Measurements from ENCODE around the gene GABRB2. TPM values are rescaled to one million over a fixed set of nuclear protein-coding genes. Genes with fewer than 3 reads are reported as not detected.

The GABRB2 gene
- total RNA-seq, 1 donor from 2014 or later, result 0.56 TPM

DNA sequence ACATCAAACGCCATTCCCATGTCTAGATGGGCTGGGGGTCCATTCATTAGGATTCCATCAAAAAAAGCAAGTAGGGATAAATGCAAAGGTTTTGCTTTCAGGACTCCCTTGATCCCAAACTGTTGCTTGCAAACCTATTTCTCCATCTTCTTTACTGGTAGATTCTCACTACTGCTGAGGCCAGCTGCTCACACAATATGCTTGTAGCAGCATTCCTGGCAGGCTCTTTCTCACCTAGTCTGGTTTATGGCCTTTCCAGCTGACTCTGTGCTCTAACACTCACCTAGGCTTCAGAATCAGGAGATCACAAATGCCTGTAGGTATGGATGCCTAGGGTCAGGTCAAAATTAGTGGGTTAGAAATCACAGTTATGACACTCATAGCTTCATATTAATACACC, 274.7 kb downstream of the GABRB2 start:
- no peak overlapping the region for H3K27ac ChIP-seq
- no peak overlapping the region for H3K4me3 ChIP-seq
- intact Hi-C loops (cut with DNase I), result no loop called here
- H3K4me1 ChIP-seq, result no peaks in the 10 kb centered on the region
- no peak for ATAC-seq
- DNase-seq, result no peak
- H3K36me3 ChIP-seq, result no peaks in the 10 kb centered on the region
- no peaks in the 10 kb centered on the region for H3K27me3 ChIP-seq (ENCODE audit: low read depth)
- TF ChIP-seq, protein P1, sequence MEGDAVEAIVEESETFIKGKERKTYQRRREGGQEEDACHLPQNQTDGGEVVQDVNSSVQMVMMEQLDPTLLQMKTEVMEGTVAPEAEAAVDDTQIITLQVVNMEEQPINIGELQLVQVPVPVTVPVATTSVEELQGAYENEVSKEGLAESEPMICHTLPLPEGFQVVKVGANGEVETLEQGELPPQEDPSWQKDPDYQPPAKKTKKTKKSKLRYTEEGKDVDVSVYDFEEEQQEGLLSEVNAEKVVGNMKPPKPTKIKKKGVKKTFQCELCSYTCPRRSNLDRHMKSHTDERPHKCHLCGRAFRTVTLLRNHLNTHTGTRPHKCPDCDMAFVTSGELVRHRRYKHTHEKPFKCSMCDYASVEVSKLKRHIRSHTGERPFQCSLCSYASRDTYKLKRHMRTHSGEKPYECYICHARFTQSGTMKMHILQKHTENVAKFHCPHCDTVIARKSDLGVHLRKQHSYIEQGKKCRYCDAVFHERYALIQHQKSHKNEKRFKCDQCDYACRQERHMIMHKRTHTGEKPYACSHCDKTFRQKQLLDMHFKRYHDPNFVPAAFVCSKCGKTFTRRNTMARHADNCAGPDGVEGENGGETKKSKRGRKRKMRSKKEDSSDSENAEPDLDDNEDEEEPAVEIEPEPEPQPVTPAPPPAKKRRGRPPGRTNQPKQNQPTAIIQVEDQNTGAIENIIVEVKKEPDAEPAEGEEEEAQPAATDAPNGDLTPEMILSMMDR (IDR thresholded peaks at IDR 0.05), result no peak
- H3K9me3 ChIP-seq, result no peaks in the 10 kb centered on the region

DNA sequence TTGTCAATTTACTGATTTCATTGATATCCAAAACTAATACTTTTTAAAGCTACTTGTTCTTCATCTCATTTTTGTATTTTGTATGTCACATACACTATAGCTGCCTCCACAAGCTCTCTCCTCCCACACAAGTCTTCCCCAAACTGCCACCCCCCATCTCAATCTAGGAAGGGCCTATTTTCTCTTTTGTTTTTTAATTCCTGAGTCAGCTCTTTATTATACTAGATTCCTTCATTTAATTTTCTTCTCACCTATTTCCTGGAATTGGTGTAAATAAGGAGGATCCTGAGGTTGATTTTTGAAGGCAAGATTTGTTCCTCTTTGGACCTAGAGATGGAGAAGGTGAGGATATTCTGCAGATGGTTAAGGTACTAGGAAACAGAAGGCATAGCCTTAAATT, 277.4 kb downstream of the GABRB2 start:
- DNase-seq, result no peak
- ATAC-seq, result no peak
- H3K9me3 ChIP-seq, result no peaks in the 10 kb centered on the region
- no peak overlapping the region for H3K4me3 ChIP-seq
- H3K27me3 ChIP-seq (ENCODE audit: low read depth), result no peaks in the 10 kb centered on the region
- H3K4me1 ChIP-seq, result no peaks in the 10 kb centered on the region
- intact Hi-C loops (cut with DNase I), result no loop called here
- H3K36me3 ChIP-seq, result no peaks in the 10 kb centered on the region
- H3K27ac ChIP-seq, result no peak overlapping the region
- TF ChIP-seq, protein P1 (IDR thresholded peaks at IDR 0.05), result no peak

DNA sequence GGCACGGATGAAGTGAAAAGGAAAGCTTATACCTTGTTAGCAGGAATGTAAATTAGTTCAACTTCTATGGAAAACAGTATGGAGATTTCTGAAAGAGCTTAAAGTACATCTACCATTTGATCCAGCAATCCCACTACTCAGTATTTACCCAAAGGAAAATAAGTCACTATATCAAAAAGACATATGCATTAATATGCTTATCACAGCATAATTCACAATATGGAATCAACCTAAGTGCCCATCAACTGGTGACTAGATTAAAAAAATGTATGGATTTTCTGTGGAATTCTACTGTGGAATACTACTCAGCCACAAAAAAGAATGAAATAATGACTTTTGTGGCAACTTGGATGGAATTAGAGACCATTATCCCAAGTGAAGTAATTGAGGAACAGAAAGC, 279.6 kb downstream of the GABRB2 start:
- DNase-seq (no peak), ATAC-seq (no peak)
- TF ChIP-seq, protein P1 (IDR thresholded peaks at IDR 0.05), result no peak
- H3K27ac ChIP-seq, result no peak overlapping the region
- H3K4me1 ChIP-seq, result no peaks in the 10 kb centered on the region
- intact Hi-C loops (cut with DNase I), result no loop called here
- no peaks in the 10 kb centered on the region for H3K27me3 ChIP-seq (ENCODE audit: low read depth)
- H3K36me3 ChIP-seq, result no peaks in the 10 kb centered on the region
- H3K9me3 ChIP-seq, result no peaks in the 10 kb centered on the region
- H3K4me3 ChIP-seq, result no peak overlapping the region

DNA sequence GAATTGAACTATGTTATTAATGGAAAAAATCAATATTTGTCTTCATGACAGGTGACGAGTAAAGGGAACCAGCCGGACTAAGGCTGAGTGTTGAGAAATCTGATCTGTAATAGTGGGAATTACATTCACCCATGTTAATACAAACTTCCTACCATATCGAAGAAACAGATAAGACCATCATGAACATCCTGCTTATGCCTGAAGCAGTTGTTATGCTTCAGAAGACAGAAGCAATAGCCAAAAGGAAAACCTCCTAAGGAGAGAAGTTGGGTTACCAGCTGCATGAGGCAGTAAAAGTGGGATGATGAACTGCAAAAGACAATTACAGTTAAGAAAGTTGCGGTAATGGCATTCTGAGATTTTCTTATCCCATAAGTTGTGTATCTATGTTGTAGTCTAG, 281.5 kb downstream of the GABRB2 start:
- H3K36me3 ChIP-seq, result no peaks in the 10 kb centered on the region
- intact Hi-C loops (cut with DNase I), result no loop called here
- H3K9me3 ChIP-seq, result no peaks in the 10 kb centered on the region
- no peak overlapping the region for H3K4me3 ChIP-seq
- H3K27ac ChIP-seq, result no peak overlapping the region
- TF ChIP-seq, protein P1 (IDR thresholded peaks at IDR 0.05), result no peak
- no peaks in the 10 kb centered on the region for H3K27me3 ChIP-seq (ENCODE audit: low read depth)
- DNase-seq (no peak), ATAC-seq (no peak)
- no peaks in the 10 kb centered on the region for H3K4me1 ChIP-seq

DNA sequence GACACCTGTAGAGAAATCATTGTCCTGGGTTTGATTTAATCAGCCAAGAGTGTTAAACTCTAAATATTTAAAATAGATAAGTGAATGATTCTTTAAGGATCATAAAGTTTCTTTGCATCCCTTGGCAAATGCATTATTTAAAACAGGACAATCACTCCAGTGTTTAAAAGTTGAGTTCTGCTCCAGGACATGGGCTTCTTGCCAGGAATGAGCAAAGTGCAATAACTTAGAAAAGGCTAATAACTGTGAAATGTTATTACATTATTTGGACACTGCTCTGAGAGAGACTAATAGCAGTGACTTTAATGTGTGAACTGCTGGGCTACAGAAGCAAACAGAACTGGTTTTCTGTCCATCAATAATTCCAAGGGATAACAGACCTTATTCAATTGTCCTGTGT, 283.3 kb downstream of the GABRB2 start:
- H3K4me3 ChIP-seq, result no peak overlapping the region
- intact Hi-C loops (cut with DNase I), result no loop called here
- no peak for DNase-seq

More for the DNA sequence above, 283.3 kb downstream of the GABRB2 start:
- H3K4me1 ChIP-seq, result no peaks in the 10 kb centered on the region
- no peaks in the 10 kb centered on the region for H3K27me3 ChIP-seq (ENCODE audit: low read depth)
- no peak overlapping the region for H3K27ac ChIP-seq
- no peak for ATAC-seq
- TF ChIP-seq, protein P1 (IDR thresholded peaks at IDR 0.05), result no peak
- no peaks in the 10 kb centered on the region for H3K9me3 ChIP-seq
- no peaks in the 10 kb centered on the region for H3K36me3 ChIP-seq

Measured in lower lobe of right lung (tissue), 2 donors.